RWPE2 (cell line): Measurements from ENCODE around the gene JPT2.

Experiments
- ATAC-seq: fragments of 200-7000 bp; cut with Tn5 transposase; 3 replicates; pipeline ENCODE4 v1.9.1; 2021; ENCODE audit warnings: low read depth
- DNase-seq: peaks from one replicate; pipeline ENCODE4 v3.0.0-alpha.2; 2020; ENCODE audit warnings: low spot score
- H3K27ac ChIP-seq: fragments of 450-650 bp; 2 replicates; pipeline ENCODE4 v1.5.1; 2017; ENCODE audit warnings: mild to moderate bottlenecking; ENCODE audit not compliant: poor library complexity, severe bottlenecking
- H3K27me3 ChIP-seq: fragments of 250-450 bp; sonication (Bioruptor Pico); 2 replicates; pipeline ENCODE4 v1.5.1; 2021; ENCODE audit warnings: mild to moderate bottlenecking, moderate library complexity; ENCODE audit not compliant: insufficient read depth, poor library complexity, severe bottlenecking
- H3K36me3 ChIP-seq: fragments of 250-450 bp; sonication (Bioruptor Pico); 2 replicates; pipeline ENCODE4 v1.5.1; 2020; ENCODE audit warnings: low read depth, mild to moderate bottlenecking, moderate library complexity
- H3K4me1 ChIP-seq: fragments of 250-450 bp; sonication (Bioruptor Pico); 2 replicates; pipeline ENCODE4 v1.5.1; 2021; ENCODE audit warnings: mild to moderate bottlenecking, moderate library complexity; ENCODE audit not compliant: insufficient read depth, poor library complexity, severe bottlenecking
- H3K4me3 ChIP-seq: fragments of 250-450 bp; sonication (Bioruptor Pico); 2 replicates; pipeline ENCODE4 v1.5.1; 2021; ENCODE audit warnings: mild to moderate bottlenecking, moderate library complexity; ENCODE audit not compliant: severe bottlenecking
- H3K9me3 ChIP-seq: fragments of 250-450 bp; sonication (Bioruptor Pico); 2 replicates; pipeline ENCODE4 v1.5.1; 2021; ENCODE audit warnings: mild to moderate bottlenecking, moderate library complexity; ENCODE audit not compliant: severe bottlenecking
- TF ChIP-seq, protein P1 (sequence below): fragments of 450-650 bp; IDR thresholded peaks from one replicate; pipeline ENCODE4 v1.5.1; 2017; ENCODE audit warnings: mild to moderate bottlenecking, moderate library complexity; ENCODE audit not compliant: poor library complexity, severe bottlenecking

Gene JPT2

DNA sequence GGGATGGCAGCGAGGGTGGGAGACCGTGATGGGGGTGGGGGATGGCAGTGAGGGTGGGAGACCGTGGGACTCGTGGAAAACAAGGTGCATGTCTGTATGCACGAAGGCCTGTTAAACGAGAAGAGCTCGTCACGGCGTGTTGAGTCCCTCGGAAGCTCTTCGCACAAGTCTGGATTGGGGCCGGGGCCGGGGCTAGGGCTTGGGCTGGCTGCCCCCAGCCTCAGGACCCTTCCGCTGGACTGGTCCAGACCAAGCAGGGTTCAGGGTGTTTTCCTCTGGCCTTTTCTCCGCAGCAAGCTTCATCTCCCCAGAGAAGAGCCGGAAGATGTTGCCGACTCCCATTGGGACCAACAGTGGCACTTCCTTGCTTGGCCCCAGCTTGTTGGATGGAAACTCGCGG, 7.7 kb upstream of the JPT2 start:
- H3K4me1 ChIP-seq: peaks cover 9% of the 10 kb centered on the region
- no peak overlapping the region for H3K4me3 ChIP-seq
- H3K27me3 ChIP-seq: no peaks in the 10 kb centered on the region
- H3K9me3 ChIP-seq: no peaks in the 10 kb centered on the region
- ATAC-seq (no peak), DNase-seq (no peak)
- no peak overlapping the region for H3K27ac ChIP-seq
- TF ChIP-seq, protein P1, sequence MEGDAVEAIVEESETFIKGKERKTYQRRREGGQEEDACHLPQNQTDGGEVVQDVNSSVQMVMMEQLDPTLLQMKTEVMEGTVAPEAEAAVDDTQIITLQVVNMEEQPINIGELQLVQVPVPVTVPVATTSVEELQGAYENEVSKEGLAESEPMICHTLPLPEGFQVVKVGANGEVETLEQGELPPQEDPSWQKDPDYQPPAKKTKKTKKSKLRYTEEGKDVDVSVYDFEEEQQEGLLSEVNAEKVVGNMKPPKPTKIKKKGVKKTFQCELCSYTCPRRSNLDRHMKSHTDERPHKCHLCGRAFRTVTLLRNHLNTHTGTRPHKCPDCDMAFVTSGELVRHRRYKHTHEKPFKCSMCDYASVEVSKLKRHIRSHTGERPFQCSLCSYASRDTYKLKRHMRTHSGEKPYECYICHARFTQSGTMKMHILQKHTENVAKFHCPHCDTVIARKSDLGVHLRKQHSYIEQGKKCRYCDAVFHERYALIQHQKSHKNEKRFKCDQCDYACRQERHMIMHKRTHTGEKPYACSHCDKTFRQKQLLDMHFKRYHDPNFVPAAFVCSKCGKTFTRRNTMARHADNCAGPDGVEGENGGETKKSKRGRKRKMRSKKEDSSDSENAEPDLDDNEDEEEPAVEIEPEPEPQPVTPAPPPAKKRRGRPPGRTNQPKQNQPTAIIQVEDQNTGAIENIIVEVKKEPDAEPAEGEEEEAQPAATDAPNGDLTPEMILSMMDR: no peak
- H3K36me3 ChIP-seq: peaks cover 87% of the 10 kb centered on the region

DNA sequence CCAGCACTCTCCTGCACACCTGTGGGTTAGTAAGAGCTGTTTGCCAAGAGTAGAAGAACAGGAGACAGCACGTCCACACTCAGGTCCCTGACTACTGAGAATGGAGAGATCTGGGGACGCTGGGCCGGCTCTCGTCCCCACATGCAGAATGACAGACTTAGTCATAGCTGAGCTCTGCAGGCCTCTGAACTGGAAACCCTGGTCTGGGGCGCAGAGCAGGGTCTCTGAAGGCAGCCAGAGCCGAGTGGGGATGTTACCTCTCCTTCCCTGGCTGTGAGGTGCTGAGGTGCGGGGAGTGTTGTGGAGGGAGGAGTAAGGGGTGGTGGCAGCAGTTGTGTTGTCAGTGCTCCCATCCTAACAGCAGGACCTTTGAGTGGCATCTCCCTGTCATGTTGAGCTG, 7.2 kb upstream of the JPT2 start:
- no peak overlapping the region for H3K4me3 ChIP-seq
- DNase-seq (no peak), ATAC-seq (no peak)
- peaks cover 87% of the 10 kb centered on the region for H3K36me3 ChIP-seq
- TF ChIP-seq, protein P1: no peak
- H3K27me3 ChIP-seq: no peaks in the 10 kb centered on the region
- peaks cover 10% of the 10 kb centered on the region for H3K4me1 ChIP-seq
- H3K9me3 ChIP-seq: no peaks in the 10 kb centered on the region
- no peak overlapping the region for H3K27ac ChIP-seq

DNA sequence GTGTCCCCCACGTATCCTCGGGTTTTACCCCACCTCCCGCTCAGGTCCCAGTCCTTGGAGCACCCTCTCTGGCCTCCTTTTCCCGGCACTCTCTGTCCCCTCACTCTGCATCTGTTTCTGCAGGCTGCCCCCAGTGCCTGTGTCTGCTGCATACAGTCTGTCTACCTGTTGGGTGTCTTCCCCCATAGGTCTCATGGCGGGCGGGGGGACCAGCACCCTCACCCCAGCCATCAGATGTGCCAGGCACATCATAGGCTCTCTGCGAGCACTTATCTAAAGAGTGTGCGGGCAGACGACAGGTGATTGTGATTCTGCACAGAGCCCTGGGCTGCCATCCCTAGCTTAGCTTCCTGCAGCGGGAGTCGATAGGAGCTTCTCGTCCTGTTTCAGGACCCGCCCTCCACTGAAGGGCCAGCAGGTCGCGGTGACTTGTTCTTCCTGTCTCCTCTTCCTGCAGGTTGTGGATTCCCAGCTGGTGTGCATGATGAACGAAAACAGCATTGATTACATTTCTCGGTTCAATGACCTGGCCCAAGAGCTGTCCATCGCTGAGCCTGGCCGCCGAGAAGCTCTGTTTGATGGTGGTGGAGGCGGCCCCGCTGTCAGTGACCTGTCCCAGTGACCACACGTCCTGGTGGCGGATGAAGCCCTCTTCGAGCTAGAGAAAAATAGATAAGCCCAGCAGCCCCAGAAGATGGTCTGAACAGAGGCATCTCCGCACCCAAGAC, 4.5 kb upstream of the JPT2 start:
- Histone ChIP-seq H3K27me3 (no peaks in the 10 kb centered on the region), H3K36me3 (peaks cover 65% of the 10 kb centered on the region), H3K4me3 (no peak overlapping the region), H3K27ac (no peak overlapping the region), H3K4me1 (peaks cover 13% of the 10 kb centered on the region), H3K9me3 (no peaks in the 10 kb centered on the region)
- ATAC-seq (no peak), DNase-seq (no peak)
- TF ChIP-seq, protein P1: no peak

DNA sequence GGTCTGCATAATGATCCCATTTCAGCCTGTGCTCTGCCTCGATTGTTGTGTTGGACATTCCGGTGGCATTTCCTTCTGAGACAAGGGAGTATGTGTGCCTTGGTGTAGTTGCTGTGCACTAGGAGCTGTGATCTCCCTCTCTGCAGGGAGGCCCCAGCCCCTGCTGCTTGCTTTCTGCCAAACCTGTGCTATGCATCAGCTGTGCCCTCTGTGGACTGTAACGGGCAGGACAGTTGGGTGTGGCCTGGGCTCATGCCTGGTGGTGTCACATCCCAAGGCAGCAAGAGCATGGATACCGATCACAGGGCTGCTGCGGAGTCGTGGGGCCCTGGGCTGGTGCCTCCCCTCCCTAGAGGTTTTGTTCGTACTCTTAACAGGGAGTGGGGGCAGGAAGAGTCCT, 3.8 kb upstream of the JPT2 start:
- TF ChIP-seq, protein P1: no peak
- Histone ChIP-seq H3K36me3 (peaks cover 64% of the 10 kb centered on the region), H3K9me3 (no peaks in the 10 kb centered on the region), H3K27ac (peak overlapping the region; percentile 32), H3K27me3 (no peaks in the 10 kb centered on the region), H3K4me3 (no peak overlapping the region), H3K4me1 (peaks cover 17% of the 10 kb centered on the region)
- ATAC-seq (no peak), DNase-seq (no peak)

DNA sequence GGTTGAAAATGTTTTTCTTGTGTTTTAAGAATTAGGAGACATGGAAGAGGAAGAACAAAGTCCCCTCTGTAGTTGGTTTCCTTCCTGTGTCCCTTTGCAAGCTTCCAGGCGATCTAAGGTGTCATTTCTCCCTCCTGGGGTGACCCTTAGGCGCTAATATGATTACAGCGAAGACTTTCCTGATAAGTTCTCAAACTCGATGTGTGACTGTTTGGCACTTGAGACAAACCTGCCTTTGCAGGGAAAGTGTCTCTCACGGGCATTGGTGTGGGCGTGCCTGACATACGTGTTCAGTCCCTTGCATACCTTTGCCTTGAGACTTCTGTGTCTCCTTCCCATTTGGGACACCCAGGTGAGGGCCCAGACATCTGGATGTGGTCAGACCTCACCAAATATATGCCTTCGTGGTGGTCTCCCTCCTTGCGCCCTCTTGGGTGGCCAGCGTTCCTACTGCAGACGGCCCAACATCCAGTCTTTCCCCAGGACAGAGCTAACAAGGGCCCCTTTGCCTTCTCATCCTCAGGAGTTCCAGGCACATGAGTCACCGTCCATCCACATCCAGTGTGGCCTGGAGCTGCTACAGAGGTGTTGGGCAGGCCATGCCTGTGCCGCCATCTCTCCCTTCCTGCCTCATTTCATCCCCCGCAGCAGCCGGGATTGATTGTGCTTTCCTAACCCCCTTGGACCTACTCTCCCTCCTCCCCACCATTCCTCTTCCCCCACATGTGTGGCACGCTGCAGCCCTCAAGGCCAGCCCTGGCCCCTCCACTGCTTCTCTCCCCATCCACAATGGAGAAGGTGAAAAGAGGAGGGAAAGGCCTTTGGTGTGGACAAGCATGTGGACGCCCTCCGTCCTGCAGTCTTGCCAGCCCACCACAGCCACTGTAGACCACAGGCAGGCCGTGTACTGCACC, 3.1 kb upstream of the JPT2 start:
- TF ChIP-seq, protein P1: no peak
- Histone ChIP-seq H3K27me3 (no peaks in the 10 kb centered on the region), H3K4me3 (no peak overlapping the region), H3K4me1 (peaks cover 19% of the 10 kb centered on the region), H3K27ac (peak overlapping the region; percentile 32), H3K9me3 (no peaks in the 10 kb centered on the region), H3K36me3 (peaks cover 64% of the 10 kb centered on the region)
- peak; percentile 41; the same call in 1 of the 3 replicates for ATAC-seq
- DNase-seq: peak; percentile 67
